Measurements from ENCODE around the gene QKI. TPM values are rescaled to one million over a fixed set of nuclear protein-coding genes. Genes with fewer than 3 reads are reported as not detected.

QKI gene
- polyA plus RNA-seq, 1 donor, result 225 TPM

DNA sequence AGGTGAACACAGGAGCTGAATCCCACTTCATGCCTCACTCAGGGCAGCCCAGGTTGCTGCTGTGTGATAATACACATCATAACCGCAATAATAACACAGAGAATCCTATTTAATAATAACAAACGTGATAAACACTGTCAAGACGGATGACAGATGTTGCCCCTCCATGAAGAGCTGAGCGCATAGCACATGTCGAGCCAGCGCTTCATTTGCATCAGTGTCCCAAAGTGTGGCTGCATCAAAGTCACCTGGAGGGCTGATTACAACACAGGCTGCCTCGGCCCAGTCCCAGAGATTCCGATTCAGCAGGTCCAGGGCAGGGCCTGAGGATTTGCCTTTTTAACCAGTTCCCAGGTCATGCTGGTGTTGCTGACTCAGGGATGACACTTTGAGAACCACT is 198.5 kb downstream of the QKI start:
- no peak for DNase-seq

DNA sequence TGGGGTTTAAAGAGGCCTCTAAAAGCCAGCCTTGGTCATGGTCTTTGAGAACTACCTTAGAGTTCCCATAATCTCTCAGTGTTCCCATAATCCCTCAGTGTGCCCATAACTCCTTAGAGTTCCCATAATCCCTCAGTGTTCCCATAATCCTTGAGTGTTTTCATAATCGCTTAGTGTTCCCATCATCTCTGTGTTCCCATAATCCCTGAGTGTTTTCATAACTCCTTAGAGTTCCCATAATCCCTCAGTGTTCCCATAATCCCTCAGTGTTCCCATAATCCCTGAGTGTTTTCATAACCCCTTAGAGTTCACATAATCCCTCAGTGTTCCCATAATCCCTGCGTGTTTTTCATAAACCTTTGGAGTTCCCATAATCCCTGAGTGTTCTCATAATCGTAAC is 199.2 kb downstream of the QKI start:
- no peak for DNase-seq

- no peak for DNase-seq
Observed at GRCh38 chr6:163616452-163616851, 201.9 kb downstream of the QKI start.

GRCh38 chr6:163617549-163617948 is 203.0 kb downstream of the QKI start:
- DNase-seq, result no peak

DNA sequence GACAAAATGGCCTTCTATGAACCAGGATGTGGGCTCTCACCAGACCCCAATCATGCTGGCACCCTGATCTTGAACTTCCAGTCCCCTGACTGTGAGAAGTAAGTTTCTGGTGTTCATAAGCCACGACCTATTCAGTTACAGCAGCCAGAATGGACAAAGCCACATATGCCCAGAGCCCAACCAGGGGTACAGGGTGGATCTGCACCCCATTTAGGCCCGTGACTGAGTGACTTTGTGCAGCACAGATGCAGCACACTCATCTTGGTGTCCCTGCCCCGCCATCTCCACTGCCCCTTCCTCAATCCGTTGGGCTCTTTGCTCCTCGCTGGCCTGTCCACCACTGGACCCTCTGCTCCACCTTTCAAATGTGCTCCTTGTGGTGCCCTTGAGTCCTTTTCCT is 205.6 kb downstream of the QKI start:
- no peak for DNase-seq

DNA sequence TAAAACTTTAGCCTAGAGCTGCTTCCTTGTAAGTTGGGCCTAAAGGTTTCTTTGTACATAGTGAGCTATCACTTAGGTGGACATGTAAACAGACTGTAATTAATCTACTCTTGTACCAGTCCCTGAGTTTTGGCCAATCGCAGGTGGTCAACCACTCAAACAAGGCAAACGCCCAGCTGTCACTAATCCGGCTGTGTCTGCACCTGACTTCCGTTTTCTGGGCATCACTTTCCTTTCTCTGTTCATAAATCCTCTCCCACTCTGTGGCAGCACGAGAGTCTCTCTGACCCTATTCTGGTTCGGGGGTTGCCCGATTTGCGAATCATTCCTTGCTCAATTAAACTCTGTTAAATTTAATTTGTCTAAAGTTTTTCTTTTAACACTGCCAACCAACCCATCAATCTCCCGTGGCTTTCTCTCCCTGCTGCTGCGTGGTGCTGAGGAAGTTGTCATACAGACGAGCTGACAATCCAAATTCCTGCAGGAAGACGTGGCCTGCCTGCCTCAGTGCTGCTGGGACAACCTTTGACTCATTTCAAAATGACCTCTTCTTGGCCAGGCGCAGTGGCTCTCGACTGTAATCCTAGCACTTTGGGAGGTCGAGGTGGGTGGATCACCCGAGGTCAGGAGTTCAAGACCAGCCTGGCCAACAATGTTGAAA is 206.3 kb downstream of the QKI start:
- DNase-seq, result no peak

DNA sequence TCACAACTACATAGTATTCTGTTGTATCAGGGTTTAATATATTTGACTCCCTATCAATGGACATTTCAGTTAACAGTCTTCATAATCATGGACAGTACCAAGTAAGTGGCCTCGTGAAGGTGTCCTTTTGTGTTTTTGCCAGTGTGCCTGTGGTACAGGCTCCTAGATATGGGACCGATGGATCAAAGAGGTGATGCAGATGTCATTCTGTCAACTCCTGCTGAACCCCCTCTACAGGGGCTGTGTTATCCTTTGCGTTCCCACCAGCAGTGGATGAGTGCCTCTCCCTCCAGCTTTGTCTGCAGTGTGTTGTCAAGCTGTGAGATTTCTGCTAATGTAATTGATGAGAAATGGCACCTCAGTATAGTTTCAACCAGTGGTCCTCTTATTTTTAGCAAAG is 210.7 kb downstream of the QKI start:
- no peak for DNase-seq

- no peak for DNase-seq
Observed at GRCh38 chr6:163626073-163626867, 211.8 kb downstream of the QKI start.

- no peak for DNase-seq
Observed at GRCh38 chr6:163627274-163628062, 212.9 kb downstream of the QKI start.
